ENCODE measurements around the gene TOM1. TPM values are rescaled to one million over a fixed set of nuclear protein-coding genes. Genes with fewer than 3 reads are reported as not detected.

TOM1 gene
- total and polyA plus RNA-seq, 12 donors, result 51.1 to 72.5 (median 62.6) TPM

GRCh38 chr22:35341090-35341874 is 41.6 kb downstream of the TOM1 start:
- H3K9me3 ChIP-seq, result no peaks in the 10 kb centered on the region
- no peak for ATAC-seq
- no peak for TF ChIP-seq CTCF (IDR thresholded peaks at IDR 0.05)
- DNase-seq, result no peak
- H3K27ac ChIP-seq, result no peak overlapping the region
- 93% methylated on average over 19 of the region's 19 CpGs for WGBS, 2 donors
- intact Hi-C loops (cut with DNase I), result no loop called here
- no peaks in the 10 kb centered on the region for H3K27me3 ChIP-seq
- peaks cover 0 to 91% (median 46%) of the 10 kb centered on the region in 9 donors for H3K36me3 ChIP-seq
- H3K4me3 ChIP-seq, result no peak overlapping the region
- peaks cover 0 to 8% (median 3%) of the 10 kb centered on the region in 9 donors for H3K4me1 ChIP-seq

GRCh38 chr22:35342390-35342789 is 42.7 kb downstream of the TOM1 start:
- no peak for TF ChIP-seq CTCF (IDR thresholded peaks at IDR 0.05)
- WGBS, 2 donors, result 94 to 97% methylated on average over 4 of the region's 4 CpGs
- Histone ChIP-seq H3K27ac (no peak overlapping the region), H3K4me3 (no peak overlapping the region), H3K36me3 (peaks cover 0 to 91% (median 53%) of the 10 kb centered on the region in 9 donors), H3K27me3 (no peaks in the 10 kb centered on the region), H3K9me3 (no peaks in the 10 kb centered on the region), H3K4me1 (no peaks in the 10 kb centered on the region)
- ATAC-seq, result no peak
- DNase-seq, result no peak
- intact Hi-C loops (cut with DNase I), result no loop called here

- intact Hi-C loops (cut with DNase I), result no loop called here
- 96 to 97% methylated on average over 26 of the region's 26 CpGs for WGBS, 2 donors
These were observed 44.2 kb downstream of the TOM1 start for GRCh38 chr22:35343664-35344550.

More at GRCh38 chr22:35343664-35344550, 44.2 kb downstream of the TOM1 start:
- no peaks in the 10 kb centered on the region for H3K27me3 ChIP-seq
- no peaks in the 10 kb centered on the region for H3K4me1 ChIP-seq
- H3K36me3 ChIP-seq, result peaks cover 0 to 91% (median 43%) of the 10 kb centered on the region in 9 donors
- no peak for TF ChIP-seq CTCF (IDR thresholded peaks at IDR 0.05)
- ATAC-seq (no peak), DNase-seq (no peak)
- H3K27ac ChIP-seq, result no peak overlapping the region
- no peak overlapping the region for H3K4me3 ChIP-seq
- no peaks in the 10 kb centered on the region for H3K9me3 ChIP-seq
